Left lung (tissue), 10 donors: ENCODE results near the gene SNTB2. TPM values are rescaled to one million over a fixed set of nuclear protein-coding genes. Genes with fewer than 3 reads are reported as not detected.

Experiments
- ATAC-seq: fragments of 200-7000 bp; cut with Tn5 transposase; one replicate; pipeline ENCODE4 v1.9.1; 2020; ENCODE audit warnings: moderate library complexity
- DNase-seq, 4 donors: peaks; one replicate each; pipeline ENCODE4 v3.0.0-alpha.2; 2013 to 2020
- H3K27ac ChIP-seq, 2 donors: fragments of 200-600 bp; sonication (generic) in 1 of 2; one replicate each; pipeline versions ENCODE4 v1.5.0 to v1.8.0; 2020 to 2021
- H3K27me3 ChIP-seq, 2 donors: fragments of 200-600 bp; sonication (generic) in 1 of 2; one replicate each; pipeline versions ENCODE4 v1.5.0 to v1.8.0; 2020 to 2021
- H3K36me3 ChIP-seq, 2 donors: fragments of 200-600 bp; sonication (generic) in 1 of 2; one replicate each; pipeline versions ENCODE4 v1.5.0 to v1.8.0; 2020 to 2021
- H3K4me1 ChIP-seq, 2 donors: fragments of 200-600 bp; one replicate each; pipeline ENCODE4 v1.8.0; 2021
- H3K4me3 ChIP-seq, 2 donors: fragments of 200-600 bp; sonication (generic) in 1 of 2; one replicate each; pipeline versions ENCODE4 v1.5.0 to v1.8.0; 2020 to 2021; ENCODE audit warnings: mild to moderate bottlenecking in 1 of 2
- H3K9me3 ChIP-seq, 2 donors: fragments of 200-600 bp; sonication (generic) in 1 of 2; one replicate each; pipeline versions ENCODE4 v1.5.0 to v1.8.0; 2020 to 2021
- CTCF ChIP-seq, 2 donors: fragments of 200-600 bp; sonication (generic) in 1 of 2; IDR thresholded peaks; one replicate each; pipeline versions ENCODE4 v1.5.0 to v1.8.0; 2021; ENCODE audit warnings: antibody characterized with exemption in 2 of 2
- intact Hi-C, 2 donors: fragments of 100-400 bp; cut with DNase I; formaldehyde crosslinking; loops; one replicate each; pipeline versions ENCODE4 v1.11.2 to v1.14.2; 2022
- polyA plus RNA-seq, 6 donors: library from polyadenylated mRNA; unstranded; fragments of 120-200 nt; gene quantifications; one replicate each; pipeline ENCODE4 v1.2.1, GENCODE V29; 2013; ENCODE audit not compliant: insufficient read length in 6 of 6
- total RNA-seq, 2 donors: library from RNA; stranded (reverse); fragmentation: NEBNext Ultra II Directional; extraction: Animal tissue kit (Norgen Biotek cat#: 25700); gene quantifications; one replicate each; pipeline ENCODE4 v1.2.1, GENCODE V29; 2021
- donor health status: DM: no; HTN: yes; CAD: no.
- donor health status: DM: no; HTN: no; CAD: no.

The SNTB2 gene
- total and polyA plus RNA-seq, 8 donors = 22.8 to 47.3 (median 25.1) TPM

GRCh38 chr16:69267633-69268032 lies 80.7 kb downstream of the SNTB2 start:
- peaks cover 0 to 3% of the 10 kb centered on the region in 2 donors for H3K4me1 ChIP-seq
- DNase-seq (no peak), ATAC-seq (no peak)
- no peak overlapping the region for H3K4me3 ChIP-seq
- H3K9me3 ChIP-seq = no peaks in the 10 kb centered on the region
- no peak overlapping the region for H3K27ac ChIP-seq
- H3K27me3 ChIP-seq = no peaks in the 10 kb centered on the region
- intact Hi-C loops = no loop called here
- TF ChIP-seq CTCF (IDR thresholded peaks at IDR 0.05) = no peak
- peaks cover 0 to 45% of the 10 kb centered on the region in 2 donors for H3K36me3 ChIP-seq

- H3K27me3 ChIP-seq = no peaks in the 10 kb centered on the region
- H3K9me3 ChIP-seq = no peaks in the 10 kb centered on the region
- intact Hi-C loops = no loop called here
- no peak overlapping the region for H3K27ac ChIP-seq
- no peak for ATAC-seq
- H3K36me3 ChIP-seq = peaks cover 0 to 32% of the 10 kb centered on the region in 2 donors
- peaks cover 0 to 3% of the 10 kb centered on the region in 2 donors for H3K4me1 ChIP-seq
- TF ChIP-seq CTCF (IDR thresholded peaks at IDR 0.05) = no peak
- H3K4me3 ChIP-seq = no peak overlapping the region
- no peak for DNase-seq
Measured at GRCh38 chr16:69270395-69270794, 83.4 kb downstream of the SNTB2 start.

GRCh38 chr16:69270831-69271230 lies 83.9 kb downstream of the SNTB2 start:
- Histone ChIP-seq H3K36me3 (peaks cover 0 to 32% of the 10 kb centered on the region in 2 donors), H3K9me3 (no peaks in the 10 kb centered on the region), H3K4me3 (no peak overlapping the region), H3K27ac (no peak overlapping the region), H3K4me1 (peaks cover 0 to 5% of the 10 kb centered on the region in 2 donors), H3K27me3 (no peaks in the 10 kb centered on the region)
- intact Hi-C loops = no loop called here
- ATAC-seq (no peak), DNase-seq (no peak)
- no peak for TF ChIP-seq CTCF (IDR thresholded peaks at IDR 0.05)

GRCh38 chr16:69273009-69273408 lies 86.0 kb downstream of the SNTB2 start:
- no peaks in the 10 kb centered on the region for H3K9me3 ChIP-seq
- peaks cover 0 to 32% of the 10 kb centered on the region in 2 donors for H3K36me3 ChIP-seq
- intact Hi-C loops = no loop called here
- DNase-seq = no peak
- H3K4me3 ChIP-seq = no peak overlapping the region
- TF ChIP-seq CTCF (IDR thresholded peaks at IDR 0.05) = no peak
- H3K4me1 ChIP-seq = peaks cover 0 to 16% of the 10 kb centered on the region in 2 donors
- no peak overlapping the region for H3K27ac ChIP-seq
- no peaks in the 10 kb centered on the region for H3K27me3 ChIP-seq
- no peak for ATAC-seq

- peaks cover 0 to 24% of the 10 kb centered on the region in 2 donors for H3K36me3 ChIP-seq
- H3K9me3 ChIP-seq = no peaks in the 10 kb centered on the region
- intact Hi-C loops = no loop called here
- H3K4me3 ChIP-seq = no peak overlapping the region
- no peak for ATAC-seq
- no peak for DNase-seq
- peaks cover 0 to 16% of the 10 kb centered on the region in 2 donors for H3K4me1 ChIP-seq
- no peak overlapping the region for H3K27ac ChIP-seq
- no peaks in the 10 kb centered on the region for H3K27me3 ChIP-seq
- TF ChIP-seq CTCF (IDR thresholded peaks at IDR 0.05) = no peak
Measured at GRCh38 chr16:69274699-69275235, 87.8 kb downstream of the SNTB2 start.
